ENCODE results near the gene CCDC120.
A peak's percentile ranks its signal among the peaks of the same experiment; 100 is the strongest.

The CCDC120 gene

DNA sequence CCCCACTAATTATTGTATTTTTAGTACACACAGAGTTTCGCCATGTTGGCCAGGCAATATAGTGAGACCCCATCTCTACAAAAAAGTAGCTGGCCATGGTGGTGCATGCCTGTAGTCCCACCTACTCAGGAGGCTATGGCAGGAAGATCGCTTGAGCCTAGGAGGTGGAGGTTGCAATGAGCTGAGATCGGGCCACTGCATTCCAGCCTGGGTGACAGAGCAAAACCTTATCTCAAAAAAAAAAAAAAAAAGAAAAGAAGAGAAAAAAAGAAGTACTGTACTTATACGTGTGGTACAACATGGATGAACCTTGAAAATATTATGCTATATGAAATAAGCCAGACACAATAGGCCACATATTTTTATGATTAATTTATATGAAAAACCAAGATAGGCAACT lies 30.8 kb downstream of the CCDC120 start:
- H3K4me3 ChIP-seq (ENCODE audit: low read length): no peak overlapping the region
- DNase-seq (ENCODE audit: low read depth, low spot score): no peak

DNA sequence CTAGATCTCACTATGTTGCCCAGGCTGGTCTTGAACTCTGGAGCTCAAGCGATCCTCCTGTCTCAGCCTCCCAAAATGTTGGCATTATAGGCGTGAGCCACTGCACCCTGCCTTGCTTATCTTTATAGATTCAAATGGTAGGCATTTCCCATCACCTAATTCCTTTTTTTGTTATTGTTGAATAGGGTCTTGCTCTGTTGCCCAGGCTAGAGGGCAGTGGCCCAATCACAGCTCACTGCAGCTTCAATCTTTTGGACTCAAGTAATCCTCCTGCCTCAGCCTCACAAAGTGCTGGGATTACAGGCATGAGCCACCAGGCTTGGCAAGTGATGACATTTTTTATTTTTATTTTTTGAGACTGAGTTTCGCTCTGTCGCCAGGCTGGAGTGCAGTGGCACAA lies 37.6 kb downstream of the CCDC120 start:
- DNase-seq (ENCODE audit: low read depth, low spot score): no peak
- no peak overlapping the region for H3K4me3 ChIP-seq (ENCODE audit: low read length)

- DNase-seq (ENCODE audit: low read depth, low spot score): peak; percentile 90
- peak overlapping the region; percentile 81 for H3K4me3 ChIP-seq (ENCODE audit: low read length)
Observed at GRCh38 chrX:49100704-49101628, 42.2 kb downstream of the CCDC120 start.

DNA sequence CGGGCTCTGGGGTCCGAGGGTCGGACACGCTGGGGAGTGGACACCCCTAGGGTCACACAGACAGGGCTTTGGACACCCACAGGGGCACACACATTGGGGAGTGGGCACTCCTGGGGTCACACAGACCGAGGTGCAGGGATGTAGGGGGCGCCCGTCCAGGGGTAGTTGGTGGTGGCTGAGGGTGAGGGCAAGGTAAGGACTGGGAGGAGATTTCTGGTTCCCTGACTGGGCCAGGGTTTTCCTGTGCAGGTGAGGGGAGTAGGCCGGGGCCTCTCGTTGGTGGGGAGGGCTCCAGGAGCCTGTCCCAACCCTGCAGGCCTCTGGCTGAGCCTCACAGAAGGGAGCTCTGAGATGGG lies 42.8 kb downstream of the CCDC120 start:
- no peak for DNase-seq (ENCODE audit: low read depth, low spot score)
- H3K4me3 ChIP-seq (ENCODE audit: low read length): peak overlapping the region; percentile 81

- H3K4me3 ChIP-seq (ENCODE audit: low read length): no peak overlapping the region; the same call in 1 of the 2 replicates
- no peak for DNase-seq (ENCODE audit: low read depth, low spot score)
Observed at GRCh38 chrX:49102190-49102589, 43.4 kb downstream of the CCDC120 start.

GRCh38 chrX:49103637-49104036 lies 44.8 kb downstream of the CCDC120 start:
- no peak overlapping the region for H3K4me3 ChIP-seq (ENCODE audit: low read length)
- no peak for DNase-seq (ENCODE audit: low read depth, low spot score)

DNA sequence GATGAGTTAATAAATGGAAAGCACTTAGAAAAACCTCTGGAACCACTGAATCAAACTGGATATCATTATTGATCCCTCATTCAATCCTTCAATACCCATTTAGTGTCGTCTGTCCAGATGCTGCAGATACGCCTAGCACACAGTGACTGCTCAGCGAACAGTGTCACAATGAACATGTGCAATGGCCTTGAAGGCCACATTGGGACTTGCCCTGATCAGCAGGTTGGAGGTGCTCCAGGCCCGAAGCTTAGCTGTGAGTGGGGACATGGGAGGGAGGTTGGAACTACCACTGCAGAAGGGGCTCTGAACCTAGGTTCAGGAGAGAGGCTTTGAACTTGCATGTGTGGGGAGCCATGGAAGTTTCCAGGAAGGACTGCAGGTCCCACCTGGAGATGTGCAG lies 47.5 kb downstream of the CCDC120 start:
- DNase-seq (ENCODE audit: low read depth, low spot score): no peak
- no peak overlapping the region for H3K4me3 ChIP-seq (ENCODE audit: low read length)

DNA sequence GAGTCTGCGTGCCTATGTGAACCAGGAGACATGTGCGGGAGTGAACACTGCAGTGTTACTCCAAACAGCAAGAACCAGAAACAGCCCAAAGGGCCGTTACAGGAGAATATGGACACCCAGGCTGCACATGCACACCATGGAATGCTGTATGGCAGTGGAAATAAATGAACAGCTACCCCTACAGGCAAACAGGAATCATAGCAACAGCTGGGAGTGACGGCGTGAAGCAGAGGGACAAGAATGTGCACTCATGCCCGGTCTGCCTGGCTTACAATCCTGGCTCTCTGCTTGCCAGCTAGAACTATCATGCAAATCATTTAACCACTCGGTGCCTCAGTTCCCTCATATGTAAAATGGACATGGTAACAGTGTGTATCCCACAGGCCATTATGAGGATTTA lies 48.1 kb downstream of the CCDC120 start:
- DNase-seq (ENCODE audit: low read depth, low spot score): no peak

DNA sequence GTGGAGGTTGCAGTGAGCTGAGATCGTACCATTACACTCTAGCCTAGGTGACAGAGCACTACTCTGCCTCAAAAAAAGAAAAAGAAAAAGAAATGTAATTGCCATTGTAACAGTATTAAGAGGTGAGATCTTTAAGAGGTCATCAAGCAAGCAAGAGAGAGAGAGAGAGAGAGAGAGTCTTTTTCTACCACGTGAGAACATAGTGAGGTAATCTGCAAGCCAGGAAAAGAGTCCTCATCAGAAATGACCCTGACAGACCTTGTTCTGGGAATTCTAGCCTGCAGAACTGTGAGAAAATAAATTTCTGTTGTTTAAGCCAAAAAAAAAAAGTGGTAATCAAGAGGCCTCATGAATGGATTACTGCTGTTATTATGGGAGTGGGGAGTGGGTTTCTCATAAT lies 49.8 kb downstream of the CCDC120 start:
- no peak for DNase-seq (ENCODE audit: low read depth, low spot score)
- H3K4me3 ChIP-seq (ENCODE audit: low read length): no peak overlapping the region

More for the DNA sequence above, 48.1 kb downstream of the CCDC120 start:
- H3K4me3 ChIP-seq (ENCODE audit: low read length): no peak overlapping the region

DNA sequence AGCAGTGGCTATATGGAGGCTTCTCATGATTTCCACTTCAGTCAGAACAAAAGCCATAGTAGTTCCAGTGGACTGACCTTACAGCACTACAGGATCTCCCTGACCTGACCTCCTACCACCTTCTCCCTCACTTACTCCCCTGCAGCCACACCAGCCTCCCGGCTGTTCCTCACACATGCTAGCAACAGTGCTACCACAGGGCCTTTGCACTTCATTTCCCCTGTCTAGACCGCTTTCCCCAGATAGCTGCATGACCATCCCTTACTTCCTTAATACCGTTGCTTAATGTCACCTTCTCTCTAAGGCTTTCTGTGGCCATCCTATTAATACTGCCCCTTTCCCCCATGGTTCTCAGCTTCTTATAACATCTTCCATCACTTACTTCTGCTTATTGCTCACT lies 51.6 kb downstream of the CCDC120 start:
- DNase-seq (ENCODE audit: low read depth, low spot score): no peak
- no peak overlapping the region for H3K4me3 ChIP-seq (ENCODE audit: low read length)

DNA sequence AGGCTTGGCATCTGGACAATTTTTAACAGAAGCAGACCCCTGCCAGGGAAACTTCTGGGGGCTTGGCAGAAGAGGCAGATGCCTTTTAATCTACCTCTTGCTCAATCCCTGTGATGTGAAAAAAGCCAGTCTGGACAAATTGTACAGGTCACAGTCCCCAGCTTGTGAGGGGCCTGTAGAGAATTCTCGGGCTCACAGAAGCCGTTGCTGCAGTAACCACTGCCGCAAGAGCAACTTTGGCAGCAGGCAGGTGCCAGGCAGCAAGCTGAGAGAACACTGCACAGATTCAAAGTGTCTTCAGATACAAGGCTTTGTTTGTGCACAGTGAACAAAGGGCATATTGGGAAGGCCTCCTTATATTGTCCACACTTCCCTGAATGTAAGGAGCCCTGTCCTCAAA lies 53.0 kb downstream of the CCDC120 start:
- no peak for DNase-seq (ENCODE audit: low read depth, low spot score)
- no peak overlapping the region for H3K4me3 ChIP-seq (ENCODE audit: low read length)

- no peak overlapping the region for H3K4me3 ChIP-seq (ENCODE audit: low read length)
- DNase-seq (ENCODE audit: low read depth, low spot score): no peak
Observed at GRCh38 chrX:49116076-49116475, 57.3 kb downstream of the CCDC120 start.

DNA sequence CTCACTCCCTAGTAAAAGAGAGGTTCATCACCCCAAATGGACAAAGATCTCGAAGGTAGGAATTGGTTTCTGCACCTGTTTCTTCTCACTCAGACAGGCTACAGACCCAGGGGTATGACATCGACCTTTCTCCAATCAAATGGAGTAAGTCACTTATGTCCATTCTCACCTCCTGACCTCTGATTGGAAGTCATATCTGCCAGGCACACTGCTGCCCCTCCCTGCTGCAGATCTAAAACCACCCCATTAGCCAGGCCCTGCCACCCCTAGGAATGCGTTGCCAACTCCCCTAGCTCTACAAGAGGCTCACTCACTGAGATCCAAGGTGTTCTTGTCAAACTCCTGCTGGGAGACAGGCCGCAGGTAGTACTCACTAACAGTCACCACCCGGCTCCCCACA lies 57.9 kb downstream of the CCDC120 start:
- no peak overlapping the region for H3K4me3 ChIP-seq (ENCODE audit: low read length)
- no peak for DNase-seq (ENCODE audit: low read depth, low spot score)

DNA sequence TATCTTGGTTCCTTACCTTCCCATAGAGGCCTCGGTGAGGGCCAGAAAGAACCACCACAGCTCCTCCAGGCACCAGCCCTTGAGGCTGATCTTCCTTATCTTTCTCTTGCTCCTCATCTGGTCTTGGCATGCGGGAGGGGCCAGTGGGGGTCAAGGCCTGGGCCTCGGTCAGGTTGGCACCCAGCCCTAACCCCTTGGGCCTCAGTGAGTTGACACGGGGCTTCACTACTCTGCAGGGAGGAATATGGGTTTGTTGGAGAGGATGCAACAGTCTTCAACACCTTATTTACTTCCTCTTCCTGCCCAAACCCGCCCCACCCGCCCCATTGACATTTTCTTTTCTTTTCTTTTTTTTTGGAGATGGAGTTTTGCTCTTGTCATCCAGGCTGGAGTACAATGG lies 58.8 kb downstream of the CCDC120 start:
- DNase-seq (ENCODE audit: low read depth, low spot score): no peak
- no peak overlapping the region for H3K4me3 ChIP-seq (ENCODE audit: low read length)
